GM18861 (cell line): ENCODE measurements around the gene AHR.
"Not testable (repeated sequence)": the region's sequence is repeated elsewhere in the genome, so short reads cannot be mapped to it uniquely, and the experiment has no call there.

Source experiments
- ATAC-seq: cut with Tn5 transposase; IDR thresholded peaks from one replicate; pipeline ENCODE4 v1.9.1; 2021; ENCODE audit not compliant: unreplicated experiment

AHR gene

GRCh38 chr7:17371671-17372524 lies 73.4 kb downstream of the AHR start:
- ATAC-seq: no peak

- no peak for ATAC-seq
Observed at GRCh38 chr7:17374157-17374556, 75.7 kb downstream of the AHR start.

- ATAC-seq: no peak
Observed at GRCh38 chr7:17374654-17375053, 76.2 kb downstream of the AHR start.

GRCh38 chr7:17376595-17376994 lies 78.1 kb downstream of the AHR start:
- ATAC-seq: no peak

- no peak for ATAC-seq
Observed at GRCh38 chr7:17380736-17381662, 82.5 kb downstream of the AHR start.

- ATAC-seq: peak; percentile 37
Observed at GRCh38 chr7:17382408-17383354, 84.2 kb downstream of the AHR start.

GRCh38 chr7:17384400-17384799 lies 85.9 kb downstream of the AHR start:
- no peak for ATAC-seq

GRCh38 chr7:17385612-17386011 lies 87.2 kb downstream of the AHR start:
- ATAC-seq: no peak

- ATAC-seq: no peak
Observed at GRCh38 chr7:17390392-17390791, 91.9 kb downstream of the AHR start.

- no peak for ATAC-seq
Observed at GRCh38 chr7:17391366-17391765, 92.9 kb downstream of the AHR start.

- no peak for ATAC-seq
Observed at GRCh38 chr7:17392846-17393245, 94.4 kb downstream of the AHR start.

GRCh38 chr7:17394563-17394962 lies 96.1 kb downstream of the AHR start:
- ATAC-seq: not testable (repeated sequence)
